HEK293T (cell line): Measurements from ENCODE around the gene SLCO3A1.

Experiments used
- ARNT ChIP-seq: fragments of 450-650 bp; IDR thresholded peaks from 2 replicates; pipeline ENCODE4 v1.6.1; 2017; ENCODE audit warnings: mild to moderate bottlenecking
- FOXK2 ChIP-seq: fragments of 450-650 bp; IDR thresholded peaks from 2 replicates; pipeline ENCODE4 v1.6.1; 2016; ENCODE audit warnings: mild to moderate bottlenecking
- FOXM1 ChIP-seq: fragments of 450-650 bp; IDR thresholded peaks from 2 replicates; pipeline ENCODE4 v1.6.1; 2017; ENCODE audit warnings: mild to moderate bottlenecking, borderline replicate concordance

GRCh38 chr15:91878319-91878870, 24.9 kb downstream of the SLCO3A1 start:
- TF ChIP-seq FOXK2 (no peak), FOXM1 (no peak), ARNT (no peak)
